DMS114 treated with DMSO at 0.1 percent for 48 hours (cell line): ENCODE measurements around the gene IQCH.
A peak's percentile ranks its signal among the peaks of the same experiment; 100 is the strongest.
"Not testable (repeated sequence)": the region's sequence is repeated elsewhere in the genome, so short reads cannot be mapped to it uniquely, and the experiment has no call there.

Experiments
- DNase-seq: peaks from one replicate; lab custom pipeline; 2025; ENCODE audit not compliant: unreplicated experiment; lab: John Stamatoyannopoulos, UW

Gene IQCH

GRCh38 chr15:67350042-67350441 lies 95.5 kb downstream of the IQCH start:
- DNase-seq, result no peak

DNA sequence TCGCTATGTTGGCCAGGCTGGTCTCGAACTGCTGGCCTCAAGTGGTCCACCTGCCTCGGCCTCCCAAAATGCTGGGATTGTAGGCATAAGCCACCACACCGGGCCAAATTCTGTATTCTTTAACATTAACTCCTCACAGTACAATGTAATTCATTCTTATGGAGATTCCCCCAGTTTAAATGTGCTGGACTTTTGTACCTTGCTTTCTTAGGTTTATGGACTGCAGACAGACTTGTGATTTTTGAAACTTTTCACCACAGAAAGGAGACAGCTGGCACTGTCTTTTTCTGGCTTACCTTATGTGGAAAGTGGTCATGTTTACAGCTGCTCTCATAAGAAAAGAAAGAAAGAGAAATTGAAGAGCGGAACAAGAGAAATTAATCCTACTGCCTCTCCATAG lies 103.8 kb downstream of the IQCH start:
- no peak for DNase-seq

DNA sequence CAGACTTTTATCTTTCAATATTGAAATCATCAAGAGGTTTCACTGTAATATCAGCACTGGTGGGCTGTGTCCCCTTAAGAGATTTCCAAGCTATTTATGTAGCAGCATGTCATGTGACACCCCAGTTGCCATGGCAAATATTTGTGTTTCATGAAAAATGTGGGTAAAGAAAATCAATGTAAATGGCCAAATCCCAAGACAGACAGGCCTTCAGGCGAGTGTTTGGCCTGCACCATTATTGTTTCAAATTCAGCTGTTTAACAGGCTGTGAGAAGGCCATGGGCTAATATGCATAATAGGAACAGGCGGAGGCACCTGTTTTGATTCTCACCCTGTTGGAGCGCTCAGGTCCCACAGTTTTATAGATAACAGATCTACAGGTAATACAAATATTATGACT lies 104.2 kb downstream of the IQCH start:
- DNase-seq, result no peak

GRCh38 chr15:67359431-67360079 lies 105.0 kb downstream of the IQCH start:
- no peak for DNase-seq

- no peak for DNase-seq
Observed at GRCh38 chr15:67361100-67361499, 106.5 kb downstream of the IQCH start.

DNA sequence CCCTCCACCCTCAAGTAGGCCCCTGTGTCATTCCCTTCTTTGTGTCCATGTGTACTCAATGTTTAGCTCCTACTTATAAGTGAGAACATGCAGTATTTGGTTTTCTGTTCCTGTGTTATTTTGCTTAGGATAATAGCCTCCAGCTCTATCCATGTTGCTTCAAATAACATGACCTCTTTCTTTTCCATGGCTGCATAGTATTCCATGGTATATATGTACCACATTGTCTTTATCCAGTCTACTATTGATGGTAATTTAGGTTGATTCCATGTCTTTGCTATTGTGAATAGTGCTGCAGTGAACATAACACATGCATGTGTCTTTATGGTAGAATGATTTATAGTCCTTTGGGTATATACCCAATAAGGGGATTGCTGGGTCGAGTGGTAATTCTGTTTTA lies 109.1 kb downstream of the IQCH start:
- not testable (repeated sequence) for DNase-seq

- DNase-seq, result no peak
Observed at GRCh38 chr15:67365994-67366393, 111.4 kb downstream of the IQCH start.

DNA sequence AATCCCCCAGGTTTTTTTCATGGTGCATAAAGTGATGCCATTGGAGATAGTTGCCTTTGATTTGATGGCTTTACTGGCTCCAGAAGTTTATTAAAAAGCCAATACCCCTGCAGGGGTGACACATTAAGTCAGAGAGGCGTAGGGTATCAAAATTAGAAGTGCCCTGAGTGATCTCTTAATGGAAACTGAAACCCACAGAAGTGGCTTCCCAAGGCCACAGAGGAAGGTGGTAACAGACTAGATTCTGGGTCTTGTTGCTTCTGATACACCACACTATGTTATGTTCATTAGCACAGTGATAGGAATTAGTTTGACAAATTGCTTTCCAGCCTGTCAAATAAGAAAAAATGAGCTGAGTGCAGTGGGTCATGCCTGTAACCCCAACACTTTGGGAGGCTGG lies 112.3 kb downstream of the IQCH start:
- DNase-seq, result no peak

- no peak for DNase-seq
Observed at GRCh38 chr15:67369359-67369998, 114.9 kb downstream of the IQCH start.

DNA sequence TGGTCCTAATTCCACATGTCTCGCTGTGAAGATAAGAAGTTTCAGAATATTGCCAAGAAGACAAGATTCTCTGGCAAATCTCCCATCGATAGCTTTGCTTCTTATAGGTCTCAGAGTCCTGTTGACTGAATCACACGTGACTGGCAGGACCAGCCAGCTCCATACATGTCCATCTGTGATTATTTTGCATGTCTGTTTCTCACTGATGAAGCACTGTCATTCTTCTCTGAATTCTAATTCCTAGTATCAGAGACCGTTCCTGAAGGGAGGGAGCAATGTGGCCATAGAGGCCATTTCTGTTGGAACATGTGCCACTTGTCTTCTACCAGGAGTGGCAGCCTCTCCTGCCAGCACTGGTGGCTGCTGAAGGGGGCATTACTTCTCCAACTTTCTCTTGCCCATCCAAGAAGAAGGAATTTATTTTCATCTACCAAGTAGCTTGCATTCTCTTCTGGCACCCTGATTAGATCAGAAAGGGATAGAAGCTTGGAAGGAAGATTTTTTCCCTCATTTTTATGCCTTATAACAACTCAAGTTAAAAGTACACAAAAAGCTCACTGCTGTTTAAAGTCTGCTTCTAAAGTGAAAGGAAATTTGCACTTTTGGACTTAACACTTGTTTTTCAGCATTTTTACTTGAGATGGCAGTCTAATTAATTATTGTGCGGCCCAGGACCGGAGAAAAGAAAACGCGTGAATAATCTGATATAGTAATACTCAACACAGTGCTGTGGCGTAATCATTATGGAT lies 115.8 kb downstream of the IQCH start:
- DNase-seq, result no peak

DNA sequence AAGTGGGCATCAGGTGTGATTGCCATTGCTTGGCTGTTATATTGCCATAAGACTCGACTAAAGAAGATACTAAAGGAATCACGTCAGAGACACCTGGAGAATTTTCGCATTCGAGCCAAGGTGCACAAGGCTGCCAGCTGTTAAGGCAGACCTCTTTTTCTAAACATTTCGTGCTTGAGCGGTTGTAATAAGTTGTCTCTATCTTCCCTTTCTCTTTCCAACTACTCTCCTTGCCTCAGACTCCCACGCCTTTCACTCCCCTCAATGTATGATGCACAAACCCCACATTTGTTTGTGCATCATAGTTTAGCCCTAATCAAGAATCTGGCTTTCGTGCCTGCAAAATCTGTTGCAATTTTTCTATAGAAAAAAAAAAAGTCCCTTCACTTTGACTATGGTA lies 118.0 kb downstream of the IQCH start:
- no peak for DNase-seq

DNA sequence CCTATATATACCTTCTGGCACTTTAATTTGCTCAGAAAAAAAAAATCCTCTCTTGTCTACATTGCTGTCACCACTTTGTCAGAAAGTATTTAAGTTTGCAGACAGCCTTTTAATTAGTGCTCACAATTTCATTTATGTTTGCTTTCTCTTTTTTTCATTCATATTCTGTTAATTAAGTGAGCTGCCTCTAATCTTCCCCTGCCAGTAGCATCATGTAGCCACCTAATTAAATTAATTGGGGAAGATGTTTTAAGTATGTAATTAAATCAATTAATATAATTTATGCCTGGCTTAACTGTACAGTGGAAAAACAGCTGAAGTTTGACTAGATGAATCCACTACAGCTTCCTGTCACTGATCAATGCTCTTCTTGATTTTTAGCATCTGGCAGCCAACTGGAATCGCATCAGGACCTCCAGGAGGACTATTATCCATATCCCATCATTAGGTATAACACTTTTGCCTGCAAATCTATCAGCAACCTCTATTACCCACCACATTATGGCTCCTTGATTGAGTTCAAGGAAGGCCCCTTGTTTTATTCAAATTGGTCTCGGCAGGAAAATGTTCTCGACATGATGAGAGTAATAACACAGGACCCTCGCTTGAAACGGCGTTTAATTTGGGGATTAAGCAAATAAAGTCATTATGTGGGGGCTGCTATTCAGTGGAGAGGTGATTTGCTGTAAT lies 118.5 kb downstream of the IQCH start:
- DNase-seq, result no peak

- no peak for DNase-seq
Observed at GRCh38 chr15:67373971-67374370, 119.4 kb downstream of the IQCH start.

DNA sequence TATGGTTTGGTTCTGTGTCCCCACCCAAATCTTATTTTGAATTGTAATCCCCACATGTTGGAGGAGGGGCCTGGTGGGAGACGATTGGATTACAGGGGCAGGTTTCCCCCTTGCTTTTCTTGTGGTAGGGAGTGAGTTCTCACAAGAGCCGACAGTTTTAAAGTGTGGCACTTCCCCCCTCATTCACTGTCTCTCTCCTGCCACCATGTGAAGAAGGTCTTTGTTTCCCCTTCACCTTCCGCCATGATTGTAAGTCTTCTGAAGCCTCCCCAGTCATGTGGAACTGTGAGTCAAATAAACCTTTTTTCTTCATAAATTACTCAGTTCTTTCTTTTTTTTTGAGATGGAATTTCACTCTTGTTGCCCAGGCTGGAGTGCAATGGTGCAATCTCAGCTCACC lies 124.9 kb downstream of the IQCH start:
- no peak for DNase-seq

DNA sequence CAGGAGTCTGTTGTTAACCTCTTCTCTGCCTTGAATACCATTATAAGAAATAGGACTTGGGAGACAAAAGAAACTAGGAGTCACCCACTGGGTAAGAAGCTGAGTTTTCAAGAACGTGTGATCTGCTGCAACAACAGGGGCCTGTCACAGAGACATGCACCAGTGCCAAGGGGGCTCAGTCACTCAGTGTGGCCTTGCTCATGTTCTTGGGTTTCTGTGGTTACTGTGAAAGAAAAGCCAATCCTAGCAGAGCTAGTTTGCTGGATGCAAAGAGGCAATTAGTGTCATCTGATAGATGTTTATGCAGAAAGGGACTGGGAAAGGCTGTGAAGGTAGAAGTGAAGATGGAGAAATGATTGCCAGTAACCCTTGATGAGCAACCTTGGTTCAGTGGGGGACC lies 126.3 kb downstream of the IQCH start:
- no peak for DNase-seq

DNA sequence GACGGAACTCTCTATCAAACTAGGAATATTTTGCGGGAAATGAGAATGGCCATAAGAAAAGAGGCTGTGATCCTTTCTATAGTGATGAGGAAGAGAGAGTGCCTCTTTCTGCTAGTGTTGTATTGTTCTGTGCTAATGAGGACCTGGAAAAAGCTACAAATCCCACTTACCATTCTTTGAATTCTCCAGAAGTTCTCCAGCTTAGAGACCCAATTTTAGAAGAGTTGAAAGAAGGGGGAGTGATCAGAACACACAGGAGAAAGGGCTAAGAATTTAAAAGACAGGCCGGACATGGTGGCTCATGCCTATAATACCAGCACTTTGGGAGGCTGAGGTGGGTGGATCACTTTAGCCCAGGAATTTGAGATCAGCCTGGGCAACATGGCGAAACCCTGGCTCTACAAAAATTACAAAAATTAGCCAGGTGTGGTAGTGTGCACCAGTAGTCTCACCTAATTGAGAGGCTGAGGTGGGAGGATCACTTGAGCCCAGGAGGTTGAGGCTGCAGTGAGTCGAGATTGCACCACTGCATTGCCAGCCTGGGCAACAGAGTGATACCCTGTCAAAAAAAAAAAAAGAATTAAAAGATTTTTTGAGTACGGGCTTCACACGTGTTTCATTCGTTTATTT lies 126.9 kb downstream of the IQCH start:
- no peak for DNase-seq

GRCh38 chr15:67382723-67383122 lies 128.1 kb downstream of the IQCH start:
- no peak for DNase-seq

DNA sequence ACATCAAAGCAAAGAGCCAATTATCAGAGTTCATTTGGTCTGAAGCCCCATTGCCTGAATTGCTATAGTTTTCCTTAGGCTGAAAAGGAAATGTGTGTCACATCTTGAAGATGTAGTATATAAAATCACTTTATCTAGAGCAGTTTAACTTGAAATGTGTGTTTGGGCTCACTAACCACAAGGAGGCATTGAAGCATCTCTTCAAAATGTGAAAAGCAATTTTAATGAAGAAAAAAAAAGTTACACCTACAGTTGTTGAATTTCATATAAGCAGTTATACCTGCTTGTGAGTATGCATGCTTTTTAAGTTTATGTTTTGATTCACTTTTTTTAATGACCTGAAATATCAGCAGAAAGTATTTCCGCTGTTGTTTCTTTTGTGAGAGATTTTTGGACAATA lies 129.3 kb downstream of the IQCH start:
- peak; percentile 7 for DNase-seq

DNA sequence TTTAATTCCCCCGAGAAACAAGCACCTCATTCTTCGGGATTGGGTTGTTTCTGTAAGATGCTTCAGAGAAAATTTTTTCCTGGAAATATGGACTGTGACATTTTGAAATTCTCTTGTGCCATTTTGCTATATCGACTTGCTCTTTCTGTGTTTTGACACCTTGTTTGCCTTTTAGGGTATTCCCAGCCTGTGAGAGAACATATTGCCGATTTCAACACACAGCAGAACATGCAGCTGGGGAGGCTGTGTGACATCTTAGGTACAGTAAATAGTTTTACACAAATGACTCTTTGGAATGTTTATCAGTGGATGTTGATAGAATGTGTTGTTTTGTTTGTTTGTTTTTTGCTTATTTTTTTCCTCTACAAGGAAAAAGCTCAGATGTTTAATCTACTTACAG lies 130.2 kb downstream of the IQCH start:
- no peak for DNase-seq

- DNase-seq, result no peak
Observed at GRCh38 chr15:67385971-67386370, 131.4 kb downstream of the IQCH start.

GRCh38 chr15:67386947-67387346 lies 132.4 kb downstream of the IQCH start:
- DNase-seq, result no peak
